NCI-H69 (cell line): ENCODE results near the gene OR7D2.
A peak's percentile ranks its signal among the peaks of the same experiment; 100 is the strongest.
"Not testable (repeated sequence)": the region's sequence is repeated elsewhere in the genome, so short reads cannot be mapped to it uniquely, and the experiment has no call there.

Experiments
- DNase-seq: peaks from one replicate; lab custom pipeline; 2025; lab: John Stamatoyannopoulos, UW

OR7D2 gene

GRCh38 chr19:9178901-9179300 lies at the start of gene OR7D2:
OR7D2 (plus strand) TSS chr19:9178979; CDS start chr19:9185782, 6,803 bp downstream.
- no peak for DNase-seq

GRCh38 chr19:9130965-9131364 lies 47.8 kb upstream of the OR7D2 start:
- DNase-seq = no peak

- no peak for DNase-seq
Measured at GRCh38 chr19:9132422-9132821, 46.4 kb upstream of the OR7D2 start.

GRCh38 chr19:9139609-9140158 lies 39.1 kb upstream of the OR7D2 start:
- peak; percentile 37 for DNase-seq

GRCh38 chr19:9140159-9140874 lies 38.5 kb upstream of the OR7D2 start, which contains the start of gene ZNF317:
ZNF317 (plus strand) TSS chr19:9140397; CDS start chr19:9156017, 15,620 bp downstream.
- DNase-seq = peak; percentile 98

GRCh38 chr19:9144920-9145319 lies 33.9 kb upstream of the OR7D2 start:
- DNase-seq = no peak

GRCh38 chr19:9146882-9147281 lies 31.9 kb upstream of the OR7D2 start:
- no peak for DNase-seq

GRCh38 chr19:9148697-9149096 lies 30.1 kb upstream of the OR7D2 start:
- DNase-seq = no peak

GRCh38 chr19:9149997-9150396 lies 28.8 kb upstream of the OR7D2 start:
- DNase-seq = no peak

- DNase-seq = no peak
Measured at GRCh38 chr19:9150650-9151049, 28.1 kb upstream of the OR7D2 start.

- no peak for DNase-seq
Measured at GRCh38 chr19:9151367-9151766, 27.4 kb upstream of the OR7D2 start.

- no peak for DNase-seq
Measured at GRCh38 chr19:9155591-9155990, 23.2 kb upstream of the OR7D2 start.

- no peak for DNase-seq
Measured at GRCh38 chr19:9156304-9156703, 22.5 kb upstream of the OR7D2 start.

GRCh38 chr19:9159891-9160290 lies 18.9 kb upstream of the OR7D2 start:
- no peak for DNase-seq

GRCh38 chr19:9161427-9161826 lies 17.4 kb upstream of the OR7D2 start:
- DNase-seq = no peak

- no peak for DNase-seq
Measured at GRCh38 chr19:9165261-9165660, 13.5 kb upstream of the OR7D2 start.

- no peak for DNase-seq
Measured at GRCh38 chr19:9166846-9167245, 11.9 kb upstream of the OR7D2 start.

GRCh38 chr19:9171393-9171991 lies 7.3 kb upstream of the OR7D2 start:
- DNase-seq = no peak

- DNase-seq = no peak
Measured at GRCh38 chr19:9175326-9175725, 3.5 kb upstream of the OR7D2 start.

- no peak for DNase-seq
Measured at GRCh38 chr19:9183000-9183399, 4.2 kb downstream of the OR7D2 start.

- DNase-seq = no peak
Measured at GRCh38 chr19:9187191-9187590, 8.4 kb downstream of the OR7D2 start.

- no peak for DNase-seq
Measured at GRCh38 chr19:9189535-9189934, 10.8 kb downstream of the OR7D2 start.

- not testable (repeated sequence) for DNase-seq
Measured at GRCh38 chr19:9198044-9198443, 19.3 kb downstream of the OR7D2 start.
